HG03521 (cell line): ENCODE measurements around the gene CES5A.
"Not testable (repeated sequence)": the region's sequence is repeated elsewhere in the genome, so short reads cannot be mapped to it uniquely, and the experiment has no call there.

Experiments
- ATAC-seq: cut with Tn5 transposase; IDR thresholded peaks from one replicate; pipeline ENCODE4 v1.9.1; 2021; ENCODE audit warnings: mild to moderate bottlenecking, moderate library complexity; ENCODE audit not compliant: unreplicated experiment

CES5A gene, protein sequence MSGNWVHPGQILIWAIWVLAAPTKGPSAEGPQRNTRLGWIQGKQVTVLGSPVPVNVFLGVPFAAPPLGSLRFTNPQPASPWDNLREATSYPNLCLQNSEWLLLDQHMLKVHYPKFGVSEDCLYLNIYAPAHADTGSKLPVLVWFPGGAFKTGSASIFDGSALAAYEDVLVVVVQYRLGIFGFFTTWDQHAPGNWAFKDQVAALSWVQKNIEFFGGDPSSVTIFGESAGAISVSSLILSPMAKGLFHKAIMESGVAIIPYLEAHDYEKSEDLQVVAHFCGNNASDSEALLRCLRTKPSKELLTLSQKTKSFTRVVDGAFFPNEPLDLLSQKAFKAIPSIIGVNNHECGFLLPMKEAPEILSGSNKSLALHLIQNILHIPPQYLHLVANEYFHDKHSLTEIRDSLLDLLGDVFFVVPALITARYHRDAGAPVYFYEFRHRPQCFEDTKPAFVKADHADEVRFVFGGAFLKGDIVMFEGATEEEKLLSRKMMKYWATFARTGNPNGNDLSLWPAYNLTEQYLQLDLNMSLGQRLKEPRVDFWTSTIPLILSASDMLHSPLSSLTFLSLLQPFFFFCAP

DNA sequence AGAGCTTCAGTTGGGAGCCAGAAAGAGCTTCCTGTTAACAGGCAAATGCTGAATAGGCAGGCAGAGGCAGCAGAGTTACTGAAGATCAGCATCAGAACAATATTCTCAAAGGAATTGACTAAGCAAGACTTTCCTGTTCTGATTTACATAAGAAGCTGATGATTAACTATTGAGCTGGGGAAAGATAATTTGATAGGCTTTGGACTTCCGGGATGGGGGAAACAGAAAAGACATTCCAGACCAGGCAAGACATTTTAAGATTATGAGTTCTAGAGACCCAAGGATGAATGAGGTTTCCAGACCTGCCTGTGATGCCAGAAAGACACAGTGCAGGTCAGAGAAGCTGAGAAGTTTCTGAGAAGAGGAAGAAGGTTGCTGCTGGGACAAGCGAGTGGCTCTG is at the start of gene CES5A:
TSS of gene CES5A (minus strand) at position 101 of the 400 bp plus-strand sequence. CDS start 152 bp downstream, outside the sequence.
- ATAC-seq = no peak

DNA sequence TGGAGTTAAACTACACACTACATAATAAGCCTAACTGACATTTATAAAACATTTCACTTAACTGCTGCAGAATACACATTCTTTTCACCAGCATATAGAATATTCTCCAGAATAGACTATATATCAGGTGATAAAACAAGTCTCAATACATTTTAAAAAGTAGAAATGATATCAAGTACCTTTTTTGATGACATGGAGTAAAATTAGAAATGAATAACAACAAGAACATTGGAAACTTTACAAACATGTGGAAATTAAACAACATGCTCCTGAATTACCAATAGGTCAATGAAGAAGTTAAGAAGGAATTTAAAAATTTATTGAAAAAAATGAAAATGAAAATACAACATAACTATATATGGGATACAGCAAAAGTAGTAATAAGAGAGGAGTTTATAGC is 47.5 kb upstream of the CES5A start:
- ATAC-seq = no peak

DNA sequence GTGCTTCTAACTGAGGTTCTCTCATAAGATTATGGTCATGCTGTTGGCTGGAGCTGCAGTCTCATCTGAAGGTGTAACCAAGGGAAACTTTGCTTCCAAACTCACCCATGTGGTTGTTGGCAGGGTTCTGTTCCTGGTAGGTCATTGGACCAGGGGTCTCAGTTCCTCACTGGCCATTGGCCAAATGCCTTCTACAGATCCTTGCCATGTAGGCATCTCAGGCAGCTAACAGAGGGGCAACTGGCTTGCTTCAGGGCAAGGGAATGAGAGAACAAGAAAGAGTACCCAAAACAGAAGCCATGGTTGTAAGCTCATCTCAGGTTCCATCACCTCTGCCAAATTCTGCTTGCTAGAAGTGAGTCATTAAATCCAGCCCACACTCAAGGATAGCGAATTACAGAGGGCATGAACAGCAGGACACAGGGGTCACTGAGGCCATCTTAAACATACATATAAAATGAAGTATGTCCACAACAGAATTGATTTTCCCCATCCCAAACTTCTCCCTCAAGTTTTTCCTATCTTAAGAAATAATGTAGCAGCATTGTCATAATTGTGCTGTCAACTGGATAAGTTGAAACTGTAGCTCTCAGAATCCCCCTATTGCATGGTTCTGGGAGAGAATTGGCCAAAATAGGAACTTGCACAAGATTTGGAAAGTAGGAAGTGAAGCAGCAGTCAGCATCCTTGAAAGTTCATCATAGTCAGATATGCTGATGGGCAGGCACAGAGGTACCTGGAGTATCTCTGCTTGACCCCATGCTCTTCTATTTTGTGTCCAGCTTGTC is 42.4 kb upstream of the CES5A start:
- ATAC-seq = no peak

DNA sequence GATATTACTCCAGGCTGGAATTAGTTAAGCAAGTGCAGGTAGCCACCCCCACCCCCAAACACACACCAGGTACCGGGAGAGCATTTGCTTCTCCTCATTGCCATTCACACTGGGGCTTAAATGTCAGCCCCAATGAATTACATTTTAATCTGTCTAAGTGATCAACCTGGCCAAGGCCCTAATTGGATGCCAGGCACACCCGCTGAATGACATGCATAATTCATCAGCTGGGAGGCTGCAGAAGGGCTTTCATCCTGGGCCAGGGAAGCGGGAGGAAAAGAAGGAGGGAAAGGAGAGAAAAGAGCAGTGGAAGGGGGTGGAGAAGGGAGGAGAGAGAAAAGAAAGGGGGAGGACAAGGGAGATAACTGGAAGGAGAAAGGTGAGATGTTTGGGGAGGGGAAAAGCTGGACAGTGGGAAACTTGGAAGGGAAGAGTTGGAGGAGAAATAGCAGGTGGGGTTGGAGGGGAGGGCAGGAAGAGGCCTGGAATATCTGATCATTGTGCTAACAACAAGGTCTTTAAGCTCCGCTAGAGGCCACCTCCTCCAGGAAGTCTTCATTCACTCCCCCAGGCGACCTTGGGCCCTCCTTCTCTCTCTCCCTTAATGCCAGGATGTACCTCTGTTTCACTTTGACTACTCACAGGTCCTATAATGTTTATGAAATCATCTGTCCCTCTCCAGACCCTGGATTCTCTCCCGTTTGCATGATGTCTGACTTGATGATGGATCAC is 40.1 kb upstream of the CES5A start:
- no peak for ATAC-seq

DNA sequence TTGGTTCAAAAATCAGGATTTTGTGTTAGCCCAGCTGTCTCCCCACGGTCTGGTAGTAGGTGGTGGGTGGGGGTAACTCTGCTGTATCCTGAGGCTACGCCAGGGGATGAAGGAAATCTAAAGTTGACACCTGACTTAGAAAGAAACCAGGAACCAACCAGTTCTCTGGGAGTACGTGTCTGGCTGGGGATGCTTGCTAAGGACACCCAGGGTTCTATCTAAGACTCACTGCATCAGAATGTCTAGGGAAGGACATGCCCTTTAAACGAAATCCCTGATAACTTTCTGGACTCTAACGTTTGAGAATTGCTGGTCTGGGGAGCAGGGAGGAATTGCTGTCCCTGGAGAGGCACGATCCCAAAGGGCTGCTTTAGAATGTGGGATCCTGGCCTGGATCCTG is 39.2 kb upstream of the CES5A start:
- no peak for ATAC-seq

DNA sequence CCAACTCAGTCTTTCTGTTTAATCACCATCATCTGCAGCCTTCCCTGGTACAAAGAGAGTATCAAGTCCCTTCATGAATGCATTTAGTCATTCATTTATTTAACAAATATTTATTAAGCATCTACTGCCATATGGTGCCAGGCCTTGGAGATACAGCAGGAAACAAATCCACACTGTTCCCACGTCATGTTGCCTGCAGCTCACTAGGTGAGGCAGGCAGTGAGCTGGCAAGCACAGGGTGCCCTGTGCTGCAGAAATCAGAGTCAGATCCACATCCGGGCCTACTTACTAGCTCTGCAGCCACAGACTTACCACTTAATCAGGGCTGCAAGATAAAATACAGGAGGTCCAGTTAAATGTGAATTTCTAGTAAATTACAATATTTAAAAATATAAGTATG is 38.5 kb upstream of the CES5A start:
- no peak for ATAC-seq

DNA sequence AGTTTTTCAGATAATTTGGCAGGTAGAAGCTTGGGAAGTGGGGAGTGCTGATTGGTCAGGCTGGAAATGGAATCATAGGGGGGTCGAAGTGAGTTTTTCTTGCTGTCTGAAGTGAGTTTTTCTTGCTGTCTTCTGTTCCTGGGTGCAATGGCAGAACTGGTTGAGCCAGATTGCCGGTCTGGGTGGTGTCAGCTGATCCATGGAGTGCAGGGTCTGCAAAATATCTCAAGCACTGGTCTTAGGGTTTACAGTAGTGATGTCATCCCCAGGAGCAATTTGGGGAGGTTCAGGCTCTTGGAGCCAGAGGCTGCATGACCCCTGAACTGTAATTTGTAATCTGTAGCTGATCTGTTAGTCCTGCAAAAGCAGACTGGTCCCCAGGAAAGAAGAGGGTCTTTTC is 37.9 kb upstream of the CES5A start:
- ATAC-seq = not testable (repeated sequence)

DNA sequence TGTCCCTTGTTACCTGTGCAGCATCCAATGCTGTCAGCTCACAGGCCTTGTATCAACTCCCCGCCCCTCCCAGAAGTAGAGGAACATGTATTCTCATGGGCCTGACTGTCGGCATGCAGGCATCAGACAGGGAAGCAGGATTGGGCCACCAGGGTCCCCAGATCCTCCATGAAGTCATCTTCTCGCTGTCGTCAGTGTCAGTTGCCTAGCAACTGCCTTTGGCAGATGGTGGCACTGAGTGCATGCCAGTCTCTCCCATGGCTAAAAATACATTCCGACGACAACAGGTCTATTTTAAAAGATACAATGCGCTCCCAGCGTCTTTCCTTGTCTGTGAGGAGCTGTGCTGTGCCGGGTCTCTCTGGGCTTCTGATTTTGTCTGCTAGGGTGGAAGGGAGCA is 36.8 kb upstream of the CES5A start:
- no peak for ATAC-seq

DNA sequence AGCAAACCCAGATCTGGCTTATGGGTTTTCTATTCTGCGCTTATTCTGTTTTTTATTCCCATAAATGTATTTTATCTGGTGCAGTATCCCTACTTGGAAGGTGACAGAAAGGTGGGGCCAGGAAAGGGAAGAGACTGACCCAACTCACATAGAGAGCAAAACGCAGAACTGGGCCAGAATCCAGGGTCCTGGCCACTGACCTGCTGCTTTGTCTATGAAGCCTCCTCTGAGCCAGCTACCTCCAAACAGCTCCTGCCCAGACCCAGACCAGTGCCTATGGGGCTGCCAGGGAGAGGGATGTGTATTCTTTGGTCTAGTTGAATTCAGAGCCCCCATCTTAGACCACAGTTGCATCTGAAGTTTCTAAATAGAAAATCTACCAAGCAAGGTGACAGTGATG is 36.4 kb upstream of the CES5A start:
- no peak for ATAC-seq

DNA sequence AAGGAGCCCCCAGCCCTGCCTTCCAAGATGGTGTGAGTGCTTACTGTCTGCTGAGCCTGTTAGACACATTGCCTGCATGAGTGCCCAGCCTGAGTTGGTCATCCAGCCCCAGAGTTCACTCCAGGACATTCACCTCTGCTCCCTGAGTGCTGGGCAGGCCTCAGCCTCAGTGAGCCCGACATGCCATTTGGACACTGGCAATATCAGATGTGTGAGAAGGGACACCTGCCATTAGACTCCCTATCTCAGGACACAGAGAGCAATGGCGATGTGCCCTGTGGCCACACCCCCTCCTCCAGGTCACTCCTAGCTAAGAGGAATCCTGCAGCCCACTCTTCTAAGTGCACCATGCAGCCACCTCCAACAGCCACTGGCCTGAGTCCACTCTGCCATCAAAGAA is 34.7 kb upstream of the CES5A start:
- ATAC-seq = no peak

DNA sequence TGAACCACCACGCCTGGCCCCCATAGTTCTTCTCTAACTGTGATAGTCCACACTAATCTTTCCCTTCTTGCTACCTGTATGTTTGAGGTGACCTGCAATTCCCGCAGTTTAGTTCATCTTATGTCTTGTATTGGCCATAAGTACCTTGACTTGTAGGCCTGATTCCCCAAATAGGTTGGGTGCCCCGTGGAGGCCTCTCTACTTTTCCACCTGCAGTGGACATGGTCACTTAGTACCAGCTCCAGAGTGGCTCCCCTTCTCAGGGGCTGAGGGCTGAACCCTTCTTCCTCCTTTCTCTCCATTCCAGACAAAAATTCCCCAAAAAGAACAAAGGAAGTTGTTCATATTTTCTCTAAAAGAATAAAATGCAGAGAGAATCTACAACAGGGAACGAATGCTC is 33.5 kb upstream of the CES5A start:
- no peak for ATAC-seq

DNA sequence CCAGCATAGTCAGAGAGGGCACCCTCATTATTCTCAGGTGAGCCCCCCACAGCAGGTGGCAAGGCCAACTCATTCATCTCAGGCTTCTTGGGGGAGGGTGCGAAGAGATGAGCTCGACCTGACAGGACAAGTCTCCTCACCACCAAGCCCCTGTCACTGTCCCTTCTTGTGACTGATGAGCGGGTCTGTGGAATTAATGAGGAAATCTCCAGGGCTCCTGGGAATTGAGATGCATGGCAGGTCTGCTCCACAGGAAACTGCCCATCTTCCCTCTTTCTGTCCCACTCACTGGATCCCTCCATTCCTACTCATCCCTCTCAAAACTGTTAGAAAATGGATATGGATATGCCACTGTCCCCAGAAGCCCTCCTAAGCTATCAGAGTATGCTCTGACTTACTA is 32.5 kb upstream of the CES5A start:
- ATAC-seq = no peak

DNA sequence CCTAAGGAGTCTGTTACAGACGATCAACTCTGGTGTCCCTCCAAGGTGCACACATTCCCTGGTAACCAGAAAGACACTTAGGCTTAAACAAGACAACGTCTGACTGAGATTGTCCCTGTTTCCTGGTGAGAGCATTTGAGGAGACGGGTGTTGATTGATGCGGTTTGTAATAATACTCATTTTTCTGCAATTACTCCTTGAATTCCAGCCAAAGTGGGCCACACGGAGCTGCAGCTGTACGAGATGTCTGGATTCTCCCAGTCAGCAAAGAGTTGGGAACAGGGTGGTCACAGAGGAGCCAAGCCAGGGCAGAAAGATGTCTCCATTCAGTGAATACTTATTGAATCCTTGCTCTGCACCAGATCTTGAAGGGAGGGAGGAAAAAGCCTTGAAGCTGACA is 30.9 kb upstream of the CES5A start:
- no peak for ATAC-seq

DNA sequence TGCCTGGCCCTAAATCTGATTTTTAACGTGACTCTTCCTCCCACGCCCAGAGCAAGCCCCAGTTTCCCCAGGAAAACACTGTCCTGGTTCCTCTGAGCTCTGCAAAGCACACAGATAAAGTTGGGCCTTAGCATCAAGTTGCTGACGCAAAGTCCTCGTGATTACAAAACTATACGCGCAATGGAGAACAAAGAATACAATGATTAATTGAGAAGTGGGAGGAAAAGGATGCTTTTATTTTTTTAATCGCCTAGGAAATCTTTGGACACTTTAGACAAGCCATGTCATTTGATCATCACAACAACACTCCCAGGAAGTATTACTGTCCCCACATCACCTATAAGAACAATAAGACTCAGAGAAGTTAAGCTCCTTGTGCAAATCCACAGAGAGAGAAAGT is 30.5 kb upstream of the CES5A start:
- no peak for ATAC-seq

DNA sequence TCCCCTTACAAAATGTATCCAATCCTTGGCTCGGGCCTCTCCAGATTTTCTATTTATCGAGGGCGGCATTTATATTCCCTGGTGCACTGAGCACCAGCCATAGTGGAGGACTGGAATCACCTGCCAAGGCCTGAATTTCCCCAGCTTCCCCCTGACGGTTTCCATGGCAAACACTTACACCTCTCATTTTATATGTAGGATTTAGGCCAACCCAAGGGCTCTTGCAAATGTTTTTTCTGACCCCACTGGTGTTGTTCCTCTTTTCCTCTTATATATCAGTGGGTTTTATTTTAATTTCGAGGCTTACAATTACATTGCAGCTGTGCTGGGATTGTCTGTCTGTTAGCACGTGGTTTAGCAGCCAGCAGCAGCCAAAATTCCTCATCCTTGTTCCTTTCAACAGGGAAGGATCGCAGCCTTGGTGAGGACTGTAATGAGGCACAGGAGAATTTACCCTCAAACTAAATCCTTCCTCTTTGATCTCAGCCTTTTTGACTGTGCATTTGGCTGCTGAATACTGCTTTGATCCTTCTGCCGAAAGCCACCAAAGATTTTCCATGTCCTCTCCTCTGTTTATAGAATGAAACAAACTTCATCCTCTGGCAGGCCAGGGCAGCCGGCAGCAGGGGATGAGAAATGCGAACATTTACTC is 26.5 kb upstream of the CES5A start:
- no peak for ATAC-seq

DNA sequence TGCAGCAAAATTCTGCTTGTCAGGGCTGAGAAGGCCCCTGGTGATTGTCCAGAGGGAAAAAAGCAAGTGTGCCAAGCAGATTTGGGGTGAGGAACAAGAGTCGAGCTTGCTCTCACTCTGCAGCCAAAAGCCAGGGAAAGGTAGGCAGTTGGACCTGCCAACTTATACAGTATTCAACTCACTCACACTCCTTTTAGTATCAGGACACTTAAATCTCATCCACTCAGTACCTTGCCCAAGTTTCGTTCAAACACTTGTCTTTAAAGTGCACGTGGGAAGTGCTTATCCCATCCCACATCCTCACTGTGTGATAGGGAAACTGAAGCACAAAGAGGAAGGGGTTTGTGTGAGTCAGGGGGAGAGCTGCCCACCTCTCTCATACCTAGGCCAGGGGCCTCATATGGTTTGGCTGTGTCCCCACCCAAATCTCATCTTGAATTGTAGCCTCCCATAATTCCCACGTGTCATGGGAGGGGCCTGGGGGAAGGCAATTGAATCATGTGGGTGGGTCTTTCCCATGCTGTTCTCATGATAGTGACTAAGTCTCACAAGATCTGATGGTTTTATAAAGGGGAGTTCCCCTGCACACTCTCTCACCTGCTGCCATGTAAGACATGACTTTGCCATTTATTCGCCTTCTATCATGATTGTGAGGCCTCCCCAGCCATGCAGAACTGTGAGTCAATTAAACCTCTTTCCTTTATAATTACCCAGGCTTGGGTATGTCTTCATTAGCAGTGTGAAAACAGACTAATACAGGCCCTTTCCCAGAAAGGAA is 25.6 kb upstream of the CES5A start:
- no peak for ATAC-seq

DNA sequence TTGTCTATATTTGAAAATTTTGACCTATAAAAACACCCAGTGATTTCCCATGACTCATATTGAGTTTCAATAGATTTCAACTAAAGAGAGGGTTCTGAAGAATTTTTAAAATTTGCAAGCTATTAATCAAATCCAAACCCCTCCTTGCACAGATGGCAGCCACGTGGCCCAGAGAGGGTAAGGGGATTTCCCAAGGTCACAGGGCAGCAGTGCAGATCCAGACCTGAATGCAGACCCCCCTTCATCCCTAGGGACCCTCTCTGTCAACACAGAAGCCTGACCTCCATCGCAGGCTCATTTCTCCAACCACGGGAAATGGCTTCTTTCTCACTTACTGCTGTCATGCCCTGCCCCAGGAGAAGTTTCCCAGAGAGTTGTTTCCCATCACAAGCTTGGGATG is 24.7 kb upstream of the CES5A start:
- ATAC-seq = no peak

DNA sequence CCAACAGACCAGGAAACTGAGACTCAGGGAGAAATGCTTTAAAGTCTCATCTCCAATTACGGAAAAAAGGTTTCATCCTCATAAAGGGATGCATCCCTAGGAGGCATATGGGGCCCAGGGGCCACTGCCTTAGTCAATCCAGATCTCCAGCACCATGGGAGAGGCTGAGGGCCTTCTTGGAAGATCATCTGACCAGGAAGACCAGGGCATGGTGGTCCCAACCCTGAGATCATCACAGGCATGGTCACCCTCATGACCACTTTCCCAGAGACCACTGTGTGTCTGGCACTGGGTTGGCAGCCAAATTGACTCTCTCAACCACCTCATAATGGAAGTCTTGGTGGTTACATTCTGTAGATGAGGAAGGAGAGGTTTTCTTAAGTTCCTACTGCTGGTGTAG is 23.4 kb upstream of the CES5A start:
- ATAC-seq = no peak

DNA sequence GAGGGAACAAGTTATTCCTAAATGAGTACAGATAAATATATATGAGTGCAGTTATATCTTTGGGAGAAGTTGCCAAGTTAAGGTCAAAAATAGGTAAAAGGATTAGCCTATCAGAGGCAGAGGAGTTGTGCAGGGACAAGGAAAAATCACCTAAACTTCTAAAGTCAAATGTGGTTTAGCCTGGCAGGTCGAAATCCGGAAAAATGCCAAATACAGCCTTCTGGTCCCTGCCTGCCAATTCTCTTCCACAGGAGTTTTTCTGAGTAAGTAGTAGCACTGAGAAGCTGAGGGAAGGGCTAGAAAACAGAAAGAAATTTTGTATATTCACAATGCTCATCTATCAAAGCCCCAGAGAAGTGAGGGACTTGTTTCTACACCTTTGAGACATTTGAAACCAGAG is 17.6 kb upstream of the CES5A start:
- ATAC-seq = no peak

DNA sequence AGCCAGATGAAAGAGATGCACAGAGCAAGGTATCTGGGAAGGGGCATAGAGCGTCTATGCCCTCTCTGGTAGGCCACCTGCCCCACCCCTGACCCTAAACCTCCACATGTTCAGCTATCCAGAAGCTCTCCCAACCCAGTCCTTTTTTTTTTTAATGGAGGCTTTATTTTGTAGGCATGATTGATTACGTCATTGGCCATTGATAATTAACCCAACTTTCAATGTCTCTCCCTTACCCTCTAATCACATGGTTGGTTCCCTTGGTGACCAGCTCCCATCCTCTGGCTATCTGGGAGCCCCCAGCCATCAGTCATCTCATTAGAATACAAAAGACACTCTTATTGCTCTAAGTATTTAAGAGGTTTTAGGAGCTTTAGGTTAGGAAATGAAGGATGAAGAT is 14.3 kb upstream of the CES5A start:
- no peak for ATAC-seq
